ENCODE data around the gene CFAP57. TPM values are rescaled to one million over a fixed set of nuclear protein-coding genes. Genes with fewer than 3 reads are reported as not detected.

CFAP57 gene
- total and polyA plus RNA-seq, 5 experiments from 2014 or later, result 0.04 TPM; not detected in 4

DNA sequence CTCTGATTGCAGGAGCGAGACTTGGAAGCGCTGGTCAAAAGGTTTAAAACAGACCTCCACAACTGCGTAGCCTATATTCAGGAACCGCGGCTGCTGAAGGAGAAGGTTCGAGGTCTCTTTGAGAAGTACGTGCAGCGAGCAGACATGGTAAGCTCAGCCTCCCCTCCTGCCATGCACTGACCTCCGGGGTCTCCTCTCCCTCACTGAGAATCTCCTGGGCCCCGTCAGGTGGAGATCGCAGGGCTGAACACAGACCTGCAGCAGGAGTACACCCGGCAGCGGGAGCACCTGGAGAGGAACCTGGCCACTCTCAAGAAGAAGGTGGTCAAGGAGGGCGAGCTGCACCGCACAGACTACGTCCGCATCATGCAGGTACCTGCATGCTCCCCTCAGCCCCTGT is 62.1 kb downstream of the CFAP57 start:
- peaks cover 1 to 11% (median 5%) of the 10 kb centered on the region in 5 donors for H3K27me3 Mint-ChIP-seq
- no peak overlapping the region for H3K27ac Mint-ChIP-seq
- DNase-seq (no peak), ATAC-seq (no peak)
- POLR2A ChIA-PET, result no interaction called here
- H3K4me3 Mint-ChIP-seq, result no peak overlapping the region
- H3K9me3 Mint-ChIP-seq, result no peaks in the 10 kb centered on the region
- H3K4me1 Mint-ChIP-seq, result peaks cover 0 to 13% (median 0%) of the 10 kb centered on the region in 4 donors
- H3K36me3 Mint-ChIP-seq, result no peaks in the 10 kb centered on the region

DNA sequence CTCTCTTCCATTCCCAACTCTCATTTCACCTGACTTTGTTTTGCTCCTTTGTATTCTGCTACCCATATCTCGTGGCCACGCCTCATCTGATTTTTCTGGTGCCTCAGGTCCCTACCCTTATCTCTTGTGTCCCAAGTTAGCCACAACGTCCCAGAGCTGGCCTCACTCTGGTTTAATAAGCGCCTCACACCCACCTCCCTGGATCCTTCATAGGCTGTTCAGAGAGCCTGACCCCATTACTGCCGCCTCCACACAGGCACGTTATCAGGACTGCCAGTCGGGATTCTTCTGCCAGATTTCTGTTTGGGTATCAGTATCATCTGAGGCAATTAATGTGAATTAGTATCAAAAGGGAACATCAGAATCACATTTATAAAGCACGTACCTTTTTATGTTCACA is 62.9 kb downstream of the CFAP57 start:
- POLR2A ChIA-PET, result no interaction called here
- ATAC-seq (no peak), DNase-seq (no peak)
- Mint-ChIP-seq H3K4me1 (peaks cover 0 to 19% (median 0%) of the 10 kb centered on the region in 4 donors), H3K9me3 (no peaks in the 10 kb centered on the region), H3K27ac (peak overlapping the region in 1 of 10 donors; percentile 10), H3K27me3 (peaks cover 1 to 11% (median 5%) of the 10 kb centered on the region in 5 donors), H3K36me3 (no peaks in the 10 kb centered on the region), H3K4me3 (no peak overlapping the region)

DNA sequence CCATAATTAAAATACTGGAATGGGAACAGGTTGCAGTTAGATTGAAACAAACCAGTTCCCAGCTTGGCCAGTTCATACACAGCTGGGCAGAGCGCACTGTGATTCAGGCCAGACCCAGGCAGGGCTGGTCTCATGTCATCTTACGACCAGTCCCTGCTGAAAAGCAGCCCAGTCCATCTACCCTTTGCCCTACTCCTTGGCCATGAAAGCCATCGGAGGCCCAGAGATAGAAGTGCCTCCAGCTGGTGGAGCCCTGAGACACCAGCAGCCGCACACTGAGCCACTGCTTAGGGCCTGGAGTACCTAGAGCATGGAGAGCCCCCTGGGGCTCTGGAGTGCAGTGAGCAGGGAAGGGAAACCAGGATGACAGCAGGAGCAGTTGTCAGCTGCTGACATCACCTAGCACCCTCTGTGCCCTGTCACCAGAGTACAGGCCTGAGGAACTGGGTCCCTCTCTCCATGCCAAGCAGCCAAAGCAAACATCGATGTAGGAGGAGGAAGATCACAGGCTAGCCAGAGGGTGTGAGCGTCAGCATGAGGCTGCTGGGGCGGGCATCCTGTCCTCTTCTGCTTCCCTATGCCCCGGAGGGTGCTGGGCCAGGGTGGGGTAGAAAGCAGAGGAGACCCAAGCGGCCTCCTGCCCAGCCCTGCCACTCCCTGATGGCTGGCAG is 63.5 kb downstream of the CFAP57 start:
- DNase-seq, result peak in 1 of 10 donors; percentile 14

DNA sequence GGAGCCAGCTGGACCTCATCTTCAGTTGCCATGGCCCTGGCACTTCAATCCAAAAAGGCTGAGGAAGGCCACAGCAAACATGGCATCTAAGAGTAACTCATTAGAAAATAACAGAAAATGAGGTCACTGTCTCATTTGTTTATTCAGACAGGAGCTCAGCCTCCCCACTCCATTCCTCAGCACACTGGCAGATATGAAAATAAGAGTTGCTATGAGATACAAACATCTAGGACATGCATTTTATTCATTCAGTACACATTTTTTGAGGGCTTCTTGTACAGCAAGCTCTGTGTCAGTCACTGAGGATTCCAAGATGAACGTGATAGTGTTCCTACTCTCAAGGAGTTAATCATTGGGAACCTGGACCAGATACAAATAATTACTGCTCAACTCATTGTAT is 65.0 kb downstream of the CFAP57 start:
- H3K36me3 Mint-ChIP-seq, result peaks cover 0 to 3% (median 0%) of the 10 kb centered on the region in 3 donors
- H3K27ac Mint-ChIP-seq, result no peak overlapping the region
- DNase-seq, result peak in 1 of 10 donors; percentile 0
- peaks cover 0 to 23% (median 0%) of the 10 kb centered on the region in 4 donors for H3K4me1 Mint-ChIP-seq
- H3K27me3 Mint-ChIP-seq, result peaks cover 1 to 14% (median 3%) of the 10 kb centered on the region in 5 donors
- ATAC-seq, result no peak
- H3K4me3 Mint-ChIP-seq, result no peak overlapping the region
- H3K9me3 Mint-ChIP-seq, result peaks cover 0 to 7% (median 0%) of the 10 kb centered on the region in 9 donors
- POLR2A ChIA-PET, result no interaction called here

More for the DNA sequence above, 63.5 kb downstream of the CFAP57 start:
- Mint-ChIP-seq H3K36me3 (peaks cover 0 to 2% (median 0%) of the 10 kb centered on the region in 3 donors), H3K9me3 (peaks cover 0 to 5% (median 0%) of the 10 kb centered on the region in 9 donors), H3K4me1 (peaks cover 0 to 23% (median 0%) of the 10 kb centered on the region in 4 donors), H3K27me3 (peaks cover 1 to 14% (median 4%) of the 10 kb centered on the region in 5 donors), H3K4me3 (no peak overlapping the region), H3K27ac (no peak overlapping the region)
- POLR2A ChIA-PET, result no interaction called here
- no peak for ATAC-seq

DNA sequence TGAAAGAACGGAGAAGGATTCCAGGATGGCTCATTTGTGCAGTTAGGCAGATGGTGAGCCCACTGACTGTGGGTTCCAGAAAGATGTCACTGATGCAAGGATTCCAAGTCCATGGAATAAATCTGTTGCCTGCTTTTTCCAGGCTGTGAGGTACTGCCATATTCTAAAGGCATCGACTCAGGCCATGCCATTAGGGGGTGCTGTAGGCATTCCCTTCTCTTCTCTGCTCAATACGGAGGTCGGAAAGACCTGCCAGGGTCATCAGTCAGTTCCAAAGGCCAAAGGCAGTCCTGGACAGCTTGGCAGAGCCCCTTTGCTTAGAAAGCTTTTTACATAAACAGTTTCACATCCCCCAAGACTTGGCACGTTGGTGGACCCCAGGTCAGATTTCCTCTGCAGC is 66.0 kb downstream of the CFAP57 start:
- Mint-ChIP-seq H3K4me1 (peaks cover 0 to 23% (median 0%) of the 10 kb centered on the region in 4 donors), H3K27ac (no peak overlapping the region), H3K27me3 (peaks cover 1 to 14% (median 3%) of the 10 kb centered on the region in 5 donors), H3K36me3 (peaks cover 0 to 3% (median 0%) of the 10 kb centered on the region in 3 donors), H3K9me3 (peaks cover 0 to 7% (median 0%) of the 10 kb centered on the region in 9 donors), H3K4me3 (no peak overlapping the region)
- POLR2A ChIA-PET, result no interaction called here
- no peak for ATAC-seq
- DNase-seq, result peak in 1 of 10 donors; percentile 10

DNA sequence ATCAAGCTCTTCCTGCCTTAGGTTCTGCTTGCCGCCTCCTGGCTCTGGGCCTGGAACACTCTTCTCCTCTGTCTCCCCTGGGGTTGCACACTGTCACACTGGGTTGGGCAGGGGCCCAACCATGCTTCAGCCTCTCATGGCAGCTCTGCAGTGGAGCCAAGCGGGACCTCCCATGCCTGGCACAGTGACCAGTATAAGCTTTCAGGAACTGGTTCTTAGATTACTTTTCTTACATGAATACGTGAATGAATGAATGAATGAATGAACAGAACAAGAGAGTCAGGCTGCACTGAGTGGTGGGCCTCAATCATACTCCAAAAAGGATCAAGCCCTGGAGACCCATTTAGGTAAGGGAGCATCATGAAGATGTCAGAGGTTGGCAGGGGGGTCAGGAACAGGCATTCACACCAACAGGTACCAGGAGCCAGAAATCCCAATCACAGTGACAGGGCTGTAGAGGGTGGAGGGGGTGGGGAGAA is 66.9 kb downstream of the CFAP57 start:
- Mint-ChIP-seq H3K27ac (peak overlapping the region in 3 of 10 donors; percentile 62 to 87 (median 85)), H3K27me3 (peaks cover 0 to 13% (median 3%) of the 10 kb centered on the region in 5 donors), H3K4me1 (peaks cover 0 to 23% (median 0%) of the 10 kb centered on the region in 4 donors), H3K4me3 (no peak overlapping the region), H3K36me3 (peaks cover 0 to 3% (median 0%) of the 10 kb centered on the region in 3 donors), H3K9me3 (peaks cover 0 to 7% (median 0%) of the 10 kb centered on the region in 9 donors)
- no peak for ATAC-seq
- no peak for DNase-seq
- POLR2A ChIA-PET, result no interaction called here

DNA sequence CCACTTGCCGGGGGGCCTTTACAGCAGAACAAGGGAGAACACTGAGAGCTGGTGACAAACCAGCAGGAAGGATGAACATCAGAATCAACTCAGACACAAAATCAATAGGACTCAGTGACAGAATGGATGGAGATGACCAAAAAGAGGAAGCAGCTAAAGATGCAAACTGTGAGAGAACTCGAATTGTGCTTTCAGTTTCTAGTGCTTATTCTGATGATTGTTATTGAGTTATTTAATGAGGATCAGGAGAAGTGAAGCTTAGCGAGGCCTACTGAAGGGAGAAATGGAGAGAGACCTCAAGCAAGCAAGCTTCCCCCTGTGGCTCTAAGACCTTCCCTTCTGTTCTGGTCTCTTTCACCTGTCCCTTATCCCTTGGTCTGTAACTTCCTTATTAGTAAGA is 67.4 kb downstream of the CFAP57 start:
- Mint-ChIP-seq H3K27me3 (peaks cover 1 to 13% (median 4%) of the 10 kb centered on the region in 5 donors), H3K27ac (peak overlapping the region in 2 of 10 donors; percentile 4 to 62), H3K4me1 (peaks cover 0 to 23% (median 0%) of the 10 kb centered on the region in 4 donors), H3K9me3 (peaks cover 0 to 7% (median 0%) of the 10 kb centered on the region in 9 donors), H3K4me3 (no peak overlapping the region), H3K36me3 (peaks cover 0 to 3% (median 0%) of the 10 kb centered on the region in 3 donors)
- ATAC-seq (no peak), DNase-seq (no peak)
- POLR2A ChIA-PET, result no interaction called here

DNA sequence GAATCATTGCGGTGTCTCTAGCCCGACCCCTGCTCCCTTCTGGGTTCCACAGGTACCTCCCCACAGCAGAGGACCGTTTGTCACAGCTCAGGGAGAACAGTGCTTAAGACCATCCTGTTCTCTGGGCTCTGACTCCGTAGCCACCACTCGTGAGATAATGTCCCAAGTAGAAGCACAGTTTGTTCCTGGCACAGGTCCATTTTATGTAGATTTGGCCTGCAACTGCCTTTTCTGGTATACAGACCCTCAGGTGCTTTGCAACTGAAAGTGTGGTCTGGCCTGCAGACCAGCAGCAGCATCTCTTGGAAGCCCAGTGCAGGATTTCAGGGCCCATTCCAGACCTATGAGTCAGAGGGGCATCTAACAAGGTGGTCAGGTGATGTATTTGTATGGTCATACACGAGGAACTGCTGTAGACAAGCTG is 69.3 kb downstream of the CFAP57 start:
- Mint-ChIP-seq H3K36me3 (peaks cover 0 to 3% (median 0%) of the 10 kb centered on the region in 3 donors), H3K4me1 (peaks cover 0 to 23% (median 0%) of the 10 kb centered on the region in 4 donors), H3K9me3 (peaks cover 0 to 7% (median 0%) of the 10 kb centered on the region in 9 donors), H3K27me3 (peaks cover 0 to 6% (median 1%) of the 10 kb centered on the region in 5 donors), H3K4me3 (no peak overlapping the region), H3K27ac (no peak overlapping the region)
- ATAC-seq (no peak), DNase-seq (peak in 1 of 10 donors; percentile 8)
- POLR2A ChIA-PET, result no interaction called here

DNA sequence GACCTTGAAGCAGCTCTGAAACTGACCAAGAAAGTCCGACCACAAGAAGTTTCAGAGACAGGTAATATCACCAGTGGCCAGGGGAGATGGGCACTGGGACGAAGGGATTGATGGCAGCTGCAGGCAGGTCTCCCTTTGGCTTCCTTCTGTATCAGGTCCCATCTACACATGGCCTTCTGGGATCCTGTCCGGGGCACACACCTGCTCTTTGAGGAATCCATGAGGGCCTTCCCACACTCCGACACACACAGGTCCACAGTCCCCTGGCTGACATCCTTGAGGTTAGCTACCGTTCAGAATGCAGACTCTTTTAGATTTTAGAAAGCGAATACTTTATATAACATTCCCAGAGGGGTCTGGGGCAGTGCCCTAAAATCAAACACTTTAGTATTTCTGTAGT is 71.2 kb downstream of the CFAP57 start:
- no peak for DNase-seq
- POLR2A ChIA-PET, result no interaction called here
- Mint-ChIP-seq H3K4me3 (no peak overlapping the region), H3K9me3 (peaks cover 0 to 7% (median 0%) of the 10 kb centered on the region in 9 donors), H3K27ac (no peak overlapping the region), H3K27me3 (peaks cover 0 to 6% (median 2%) of the 10 kb centered on the region in 5 donors), H3K36me3 (peaks cover 0 to 3% (median 0%) of the 10 kb centered on the region in 3 donors), H3K4me1 (peaks cover 0 to 20% (median 0%) of the 10 kb centered on the region in 4 donors)
- ATAC-seq, result no peak

DNA sequence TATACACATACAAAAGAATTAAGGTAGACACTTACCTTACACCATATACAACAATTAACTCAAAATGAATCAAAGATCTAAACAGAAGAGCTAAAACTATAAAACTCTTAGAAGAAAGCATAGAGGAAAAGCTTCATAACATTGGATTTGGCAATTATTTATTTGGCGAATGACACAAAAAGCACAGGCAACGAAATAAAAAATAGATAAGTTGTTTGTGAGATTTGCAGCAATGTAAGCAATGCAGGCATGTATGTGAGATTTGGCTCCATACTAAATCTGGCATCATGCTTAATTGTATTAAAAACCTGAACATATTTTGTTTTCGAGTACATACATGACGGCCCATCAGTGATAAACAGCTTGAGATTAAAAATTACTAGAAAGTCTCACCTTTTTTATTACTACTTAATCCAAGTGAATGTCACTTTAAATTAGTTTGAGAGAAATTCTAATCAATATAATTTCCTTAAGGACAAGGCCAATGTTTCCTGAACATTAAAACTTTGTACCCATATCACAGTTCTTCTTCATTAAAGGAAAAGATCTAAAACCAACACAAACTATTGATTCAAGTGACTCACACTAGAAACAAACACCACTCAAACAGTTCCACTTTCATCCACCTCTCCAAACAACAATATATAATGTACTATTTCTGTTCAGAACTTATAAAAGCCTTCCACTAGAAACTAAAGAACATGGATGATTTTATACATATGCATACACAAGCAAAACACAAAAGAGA is 74.5 kb downstream of the CFAP57 start:
- no peaks in the 10 kb centered on the region for H3K9me3 Mint-ChIP-seq
- POLR2A ChIA-PET, result no interaction called here
- no peak overlapping the region for H3K4me3 Mint-ChIP-seq
- H3K27me3 Mint-ChIP-seq, result peaks cover 0 to 10% (median 2%) of the 10 kb centered on the region in 5 donors
- H3K27ac Mint-ChIP-seq, result no peak overlapping the region
- no peaks in the 10 kb centered on the region for H3K4me1 Mint-ChIP-seq
- DNase-seq (no peak), ATAC-seq (no peak)
- no peaks in the 10 kb centered on the region for H3K36me3 Mint-ChIP-seq

DNA sequence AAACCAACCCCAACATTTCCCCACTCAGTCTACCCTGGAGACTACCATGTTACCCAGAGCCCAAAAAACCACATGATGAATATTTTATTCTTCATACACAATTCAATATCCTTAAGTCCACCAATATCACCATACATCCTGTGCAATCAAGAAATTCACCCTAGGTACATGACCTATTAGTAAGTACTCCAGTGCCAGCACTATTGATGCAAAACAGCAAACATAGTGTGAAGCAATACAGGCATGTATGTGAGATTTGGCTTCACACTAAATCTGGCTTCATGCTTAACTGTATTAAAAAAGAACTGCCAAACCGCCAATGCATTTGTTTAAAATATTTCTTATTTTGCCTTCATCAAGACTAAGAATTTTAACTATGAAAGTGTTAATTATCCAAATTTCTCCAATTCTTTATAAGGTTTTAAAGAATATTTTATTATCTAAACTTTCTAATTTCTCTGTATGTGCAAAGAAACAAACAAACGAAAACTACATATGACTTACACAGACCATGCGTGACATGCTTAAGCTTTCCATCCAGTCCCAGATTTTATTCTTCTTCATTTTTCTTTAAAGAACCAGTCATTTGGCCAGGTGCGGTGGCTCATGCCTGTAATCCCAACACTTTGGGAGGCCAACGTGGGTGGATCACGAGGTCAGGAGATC is 75.3 kb downstream of the CFAP57 start:
- POLR2A ChIA-PET, result no interaction called here
- H3K9me3 Mint-ChIP-seq, result no peaks in the 10 kb centered on the region
- peaks cover 0 to 10% (median 2%) of the 10 kb centered on the region in 5 donors for H3K27me3 Mint-ChIP-seq
- no peak overlapping the region for H3K4me3 Mint-ChIP-seq
- H3K36me3 Mint-ChIP-seq, result no peaks in the 10 kb centered on the region
- DNase-seq, result no peak
- no peak overlapping the region for H3K27ac Mint-ChIP-seq
- no peaks in the 10 kb centered on the region for H3K4me1 Mint-ChIP-seq
- ATAC-seq, result no peak

DNA sequence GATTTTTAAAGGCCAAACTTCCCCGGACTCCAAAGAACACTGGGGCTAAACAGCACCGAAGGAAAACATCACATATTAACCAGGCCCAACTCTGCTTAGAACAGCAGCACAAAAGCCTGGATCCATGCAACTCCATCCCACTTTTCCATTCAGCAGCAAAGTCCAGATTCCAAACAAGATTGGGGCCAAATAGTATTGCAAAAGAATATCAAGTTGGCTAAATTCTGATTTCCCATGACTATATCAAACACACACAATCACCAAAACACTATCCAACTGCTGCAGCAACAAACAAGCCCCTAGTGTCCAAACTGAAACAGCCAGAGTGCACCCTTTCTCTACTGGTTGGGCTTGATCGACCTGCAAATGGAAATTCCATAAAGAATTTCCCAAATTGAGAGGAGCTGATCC is 78.2 kb downstream of the CFAP57 start:
- Mint-ChIP-seq H3K4me1 (peaks cover 0 to 1% (median 0%) of the 10 kb centered on the region in 4 donors), H3K27ac (no peak overlapping the region)

More for the DNA sequence above, 78.2 kb downstream of the CFAP57 start:
- no peaks in the 10 kb centered on the region for H3K9me3 Mint-ChIP-seq
- no peak overlapping the region for H3K4me3 Mint-ChIP-seq
- no peak for ATAC-seq
- H3K27me3 Mint-ChIP-seq, result peaks cover 0 to 19% (median 4%) of the 10 kb centered on the region in 5 donors
- H3K36me3 Mint-ChIP-seq, result no peaks in the 10 kb centered on the region
- DNase-seq, result no peak
- POLR2A ChIA-PET, result no interaction called here
